Measurements from ENCODE around the gene ABHD8.

DNA sequence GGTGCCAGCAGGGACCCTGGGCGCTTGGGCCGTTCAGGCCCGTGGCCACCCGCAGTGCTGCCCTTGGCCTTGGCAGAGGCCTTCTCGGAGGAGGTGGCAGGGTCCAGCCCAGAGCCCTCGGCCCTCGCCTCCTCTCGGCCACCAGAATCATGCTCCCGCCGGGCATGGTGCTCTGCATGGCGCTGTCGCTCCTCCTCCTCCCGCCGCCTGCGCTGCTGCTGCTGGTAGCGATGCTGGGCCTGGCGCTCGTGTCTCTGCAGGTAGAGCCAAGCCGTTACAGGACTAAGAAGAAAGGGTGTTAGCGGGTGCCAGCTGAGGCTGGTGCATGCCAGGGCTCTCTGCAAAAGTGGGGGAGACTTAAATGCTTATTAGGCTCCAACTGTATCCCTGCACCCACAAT lies 21.9 kb upstream of the ABHD8 start:
- TF ChIP-seq POLR2A (IDR thresholded peaks at IDR 0.05; ENCODE audit: low read length) (no peak), GATA1 (IDR thresholded peaks at IDR 0.05; ENCODE audit: low read depth, low read length) (no peak)
